HT-29 (cell line): ENCODE data around the gene TSPAN18. TPM values are rescaled to one million over a fixed set of nuclear protein-coding genes. Genes with fewer than 3 reads are reported as not detected.
A peak's percentile ranks its signal among the peaks of the same experiment; 100 is the strongest.

Source experiments
- DNase-seq: peaks from one replicate; pipeline ENCODE4 v3.0.0-alpha.2; 2015; ENCODE audit warnings: low spot score
- total RNA-seq: library from RNA; depleted of rRNA; stranded (reverse); fragments of >200 nt; shearing (Covaris generic); gene quantifications from 2 replicates; pipeline ENCODE4 v1.2.3, GENCODE V29; 2014

Gene TSPAN18
- total RNA-seq, 1 experiment from 2014 or later, result not detected

GRCh38 chr11:44777209-44778194 lies 50.7 kb downstream of the TSPAN18 start:
- no peak for DNase-seq

GRCh38 chr11:44778195-44779100 lies 51.7 kb downstream of the TSPAN18 start:
- DNase-seq, result no peak

- no peak for DNase-seq
Observed at GRCh38 chr11:44779736-44780520, 53.2 kb downstream of the TSPAN18 start.

GRCh38 chr11:44780940-44781631 lies 54.3 kb downstream of the TSPAN18 start:
- DNase-seq, result no peak

- DNase-seq, result no peak
Observed at GRCh38 chr11:44781655-44782054, 54.9 kb downstream of the TSPAN18 start.

GRCh38 chr11:44782478-44782877 lies 55.7 kb downstream of the TSPAN18 start:
- no peak for DNase-seq

- DNase-seq, result no peak
Observed at GRCh38 chr11:44784436-44784760, 57.6 kb downstream of the TSPAN18 start.

GRCh38 chr11:44784851-44785250 lies 58.1 kb downstream of the TSPAN18 start:
- DNase-seq, result no peak

- peak; percentile 10 for DNase-seq
Observed at GRCh38 chr11:44785856-44786607, 59.3 kb downstream of the TSPAN18 start.

- DNase-seq, result no peak
Observed at GRCh38 chr11:44787070-44787469, 60.3 kb downstream of the TSPAN18 start.

- DNase-seq, result no peak
Observed at GRCh38 chr11:44787981-44788380, 61.2 kb downstream of the TSPAN18 start.

GRCh38 chr11:44788536-44789261 lies 61.9 kb downstream of the TSPAN18 start:
- DNase-seq, result no peak

GRCh38 chr11:44789496-44789895 lies 62.7 kb downstream of the TSPAN18 start:
- DNase-seq, result no peak

- DNase-seq, result no peak
Observed at GRCh38 chr11:44790211-44790610, 63.4 kb downstream of the TSPAN18 start.

GRCh38 chr11:44791316-44791925 lies 64.7 kb downstream of the TSPAN18 start:
- DNase-seq, result no peak

- no peak for DNase-seq
Observed at GRCh38 chr11:44792171-44792570, 65.4 kb downstream of the TSPAN18 start.

- no peak for DNase-seq
Observed at GRCh38 chr11:44793350-44794090, 66.8 kb downstream of the TSPAN18 start.

GRCh38 chr11:44795803-44796535 lies 69.2 kb downstream of the TSPAN18 start:
- DNase-seq, result no peak
